HG02970 (cell line): Measurements from ENCODE around the gene ARHGEF7.

Experiments used
- ATAC-seq: cut with Tn5 transposase; IDR thresholded peaks from one replicate; pipeline ENCODE4 v1.9.1; 2021; ENCODE audit warnings: mild to moderate bottlenecking, moderate library complexity, moderate number of reproducible peaks; ENCODE audit not compliant: unreplicated experiment, low FRiP score

Gene ARHGEF7

DNA sequence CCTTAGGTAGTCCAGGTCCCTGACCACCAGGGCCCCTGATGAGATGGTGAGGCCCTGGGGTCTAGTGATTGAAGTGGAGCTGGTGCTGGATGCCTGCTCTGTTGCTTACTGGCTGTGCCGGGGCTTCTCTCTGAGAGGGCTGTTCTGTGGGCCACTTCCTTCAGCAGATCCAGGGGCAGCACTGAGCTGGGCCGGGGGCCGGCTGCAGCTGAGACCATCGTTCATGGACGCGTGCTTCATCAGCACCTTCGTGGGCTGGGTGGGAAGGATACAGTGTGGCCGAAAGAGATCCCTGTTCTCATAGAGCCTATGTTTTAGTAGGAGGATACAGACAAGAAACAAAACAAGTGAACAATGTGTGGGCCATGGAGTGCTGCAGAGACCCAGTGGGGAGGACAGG is 172.1 kb downstream of the ARHGEF7 start:
- no peak for ATAC-seq

DNA sequence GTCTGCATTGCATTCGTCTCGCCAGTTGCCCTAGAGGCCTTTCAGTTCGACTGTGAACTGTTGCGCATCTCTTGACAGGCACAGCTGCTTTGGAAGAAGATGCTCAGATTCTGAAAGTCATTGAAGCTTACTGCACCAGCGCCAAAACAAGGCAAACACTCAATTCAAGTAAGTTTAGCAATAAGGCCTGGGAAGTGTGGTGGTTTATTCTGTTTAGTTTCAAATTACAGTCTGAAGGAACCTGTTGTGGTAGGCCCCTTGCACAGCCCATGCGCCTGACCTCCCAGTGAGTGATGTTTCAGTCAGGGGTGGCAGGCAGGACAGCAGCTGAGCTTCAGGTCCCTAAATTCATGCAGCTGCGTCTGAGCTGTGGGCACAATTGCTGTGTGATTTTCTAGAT is 173.2 kb downstream of the ARHGEF7 start:
- no peak for ATAC-seq

DNA sequence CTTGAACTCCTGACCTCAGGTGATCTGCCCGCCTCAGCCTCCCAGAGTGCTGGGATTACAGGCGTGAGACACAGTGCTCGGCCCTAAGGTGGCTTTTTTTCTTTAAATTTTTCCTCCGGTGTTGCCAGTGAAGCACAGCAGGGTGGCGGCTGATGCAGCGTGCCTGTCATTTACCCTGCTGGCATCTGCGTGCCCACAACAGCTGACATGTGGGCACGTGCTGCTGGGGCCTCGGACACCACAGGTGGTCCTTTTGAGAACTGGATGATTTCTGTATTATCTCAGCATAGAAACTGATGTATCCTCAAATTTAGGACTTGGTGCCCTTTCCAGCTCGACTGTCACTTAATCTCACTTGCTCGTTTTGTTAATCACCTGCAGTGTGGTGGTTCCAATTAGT is 174.1 kb downstream of the ARHGEF7 start:
- ATAC-seq, result no peak

DNA sequence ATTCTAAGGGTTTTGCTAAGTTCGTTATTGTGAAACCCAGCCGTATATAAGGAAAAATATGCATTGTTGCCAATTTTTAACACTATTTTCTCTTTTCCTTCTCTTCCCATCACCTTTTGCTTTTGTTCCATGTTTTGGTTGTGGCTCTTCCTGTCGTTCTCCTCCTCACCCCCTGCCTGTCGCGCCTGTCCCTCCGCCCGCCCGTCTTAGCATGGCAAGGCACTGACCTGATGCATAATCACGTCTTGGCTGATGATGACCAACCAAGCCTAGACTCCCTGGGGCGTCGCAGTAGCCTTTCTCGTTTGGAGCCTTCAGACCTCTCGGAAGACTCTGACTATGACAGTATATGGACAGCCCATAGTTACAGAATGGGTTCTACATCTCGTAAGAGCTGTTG is 176.8 kb downstream of the ARHGEF7 start:
- no peak for ATAC-seq

DNA sequence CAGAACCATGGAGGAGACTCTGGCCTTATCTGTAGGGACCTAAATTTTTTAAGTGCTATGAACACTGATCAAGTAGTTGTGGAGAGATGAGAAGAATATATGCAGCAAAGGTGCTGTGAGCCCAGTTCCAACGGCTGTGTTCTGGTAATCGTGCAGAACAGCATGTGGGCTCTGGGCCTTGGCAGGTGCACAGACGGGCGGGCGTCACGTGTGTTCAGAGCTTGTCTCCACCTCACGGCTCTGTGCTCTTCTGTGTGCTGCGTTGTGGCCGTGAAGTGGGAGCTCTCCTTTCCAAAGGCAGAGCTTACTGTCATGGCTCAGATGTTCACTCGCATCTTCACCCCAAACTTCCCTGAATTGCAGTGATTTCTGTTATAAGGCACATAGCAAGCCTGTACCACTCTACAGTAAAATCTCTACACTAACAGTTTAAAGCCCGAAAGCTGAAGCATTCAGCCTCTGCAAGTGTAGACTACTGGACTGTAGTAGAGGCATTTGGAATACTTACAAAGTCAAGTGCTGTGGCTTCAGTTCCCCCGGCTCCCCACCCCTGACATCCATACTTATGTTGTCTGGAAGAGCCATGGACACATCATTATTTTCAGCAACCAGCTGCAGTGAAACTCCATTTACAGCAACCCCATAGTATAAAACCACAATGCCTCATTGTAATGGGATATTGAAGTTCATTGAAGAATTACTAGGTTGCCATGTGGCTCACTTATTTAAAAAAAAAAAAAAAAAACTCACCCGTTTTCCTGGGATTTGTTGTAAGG is 177.8 kb downstream of the ARHGEF7 start:
- ATAC-seq, result no peak

DNA sequence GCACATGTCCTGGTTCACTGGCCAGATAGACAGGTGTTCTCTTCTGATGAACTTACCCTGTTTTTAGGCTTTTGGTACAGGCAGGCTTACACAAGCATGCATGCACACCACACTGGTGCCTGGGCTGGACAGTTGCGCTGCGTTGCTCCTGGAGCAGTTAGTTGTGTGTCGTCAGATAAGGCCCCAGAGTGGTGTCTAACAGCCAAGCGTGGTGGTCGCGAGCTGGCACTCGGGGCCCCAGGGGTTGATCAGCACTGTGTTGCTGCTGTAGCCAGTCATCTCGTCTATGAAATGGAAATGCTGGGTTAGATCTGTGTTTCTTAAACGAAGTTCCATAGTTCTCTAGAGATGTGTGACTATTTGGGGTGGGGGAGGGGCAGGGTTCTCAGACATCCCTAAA is 180.8 kb downstream of the ARHGEF7 start:
- no peak for ATAC-seq

DNA sequence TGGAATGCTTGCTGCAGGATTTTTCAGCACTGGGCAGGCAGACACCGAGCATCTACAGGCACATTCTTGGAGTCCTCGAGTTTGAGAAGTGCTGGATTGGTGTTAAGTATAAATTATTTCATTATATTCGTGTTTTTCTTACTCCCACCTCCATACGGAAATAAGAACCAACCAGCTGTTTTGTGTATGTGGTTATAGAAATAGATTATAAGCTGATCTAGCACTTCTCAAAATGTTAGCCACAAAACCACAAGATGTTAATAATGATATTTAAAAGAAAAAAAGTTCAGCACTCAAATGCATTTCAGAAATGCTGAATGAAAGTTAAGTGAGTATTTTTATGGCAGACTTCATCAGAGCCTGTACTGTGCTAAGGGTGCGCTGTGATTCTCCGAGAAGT is 181.3 kb downstream of the ARHGEF7 start:
- no peak for ATAC-seq

DNA sequence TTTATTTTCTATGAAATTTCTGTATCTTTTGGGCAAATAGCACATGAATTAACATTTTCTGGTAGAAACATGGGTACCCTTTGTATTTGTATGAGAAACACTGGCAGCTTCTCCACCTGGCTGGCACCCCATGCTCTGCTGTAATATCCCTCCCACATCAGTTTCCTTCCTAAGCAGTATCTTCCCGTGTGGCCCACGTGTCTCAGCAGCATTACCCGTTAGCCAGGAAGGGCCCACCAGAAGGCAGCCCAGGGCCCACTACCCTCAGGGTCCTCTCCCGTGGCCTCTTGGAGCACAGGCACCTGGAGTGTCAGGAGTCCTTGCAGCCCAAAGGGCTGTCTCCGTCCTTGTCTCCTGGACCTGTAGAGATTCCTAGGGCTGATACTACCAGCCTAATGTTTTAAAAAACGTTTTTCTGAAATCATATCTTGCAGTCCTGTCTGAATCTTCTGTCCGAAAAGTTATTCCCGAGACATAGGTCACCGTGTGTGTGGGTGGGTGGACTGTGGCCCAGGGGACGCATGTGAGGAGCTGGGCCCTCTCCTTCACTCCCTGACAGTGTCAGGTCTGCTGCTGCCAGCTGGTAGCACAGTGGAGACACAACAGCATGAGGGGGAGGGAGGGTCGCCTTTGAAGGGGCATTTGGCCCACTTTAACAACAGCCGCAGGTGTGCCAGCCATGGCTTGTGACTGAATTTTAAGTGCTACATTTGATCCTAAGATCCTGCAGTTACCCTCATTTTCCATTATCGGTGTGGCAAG is 183.3 kb downstream of the ARHGEF7 start:
- ATAC-seq, result no peak

DNA sequence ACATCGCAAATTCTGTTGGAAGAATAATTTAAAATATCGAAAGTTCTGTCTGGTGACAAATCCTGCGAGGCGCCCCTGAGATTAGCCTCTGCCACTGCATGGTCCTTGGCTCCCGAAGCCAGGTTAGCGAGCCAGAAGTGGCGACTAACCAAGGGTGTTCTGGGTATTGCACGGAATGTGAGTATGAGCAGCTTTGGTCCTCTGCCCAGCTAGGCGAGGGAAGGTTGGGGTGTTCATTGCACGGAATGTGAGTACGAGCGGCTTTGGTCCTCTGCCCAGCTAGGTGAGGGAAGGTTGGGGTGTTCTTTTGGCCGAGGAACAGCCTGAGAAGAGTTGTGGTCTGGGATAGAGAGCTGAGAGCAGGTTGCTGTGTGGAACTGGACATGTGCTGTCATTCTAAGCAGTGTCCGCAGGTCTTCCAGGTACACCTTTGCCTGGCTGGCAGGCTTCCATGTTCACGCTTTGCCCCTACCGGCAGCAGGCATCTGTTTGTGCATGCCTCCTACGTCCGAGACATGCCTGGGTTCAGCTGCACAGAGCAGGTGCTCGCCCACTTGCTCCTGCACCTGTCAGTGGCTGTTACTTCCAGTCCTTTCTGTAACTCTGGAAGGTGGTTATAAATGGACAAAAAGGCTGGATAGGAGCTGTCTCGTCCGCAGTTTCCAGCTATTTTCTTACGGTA is 187.1 kb downstream of the ARHGEF7 start:
- ATAC-seq, result no peak

DNA sequence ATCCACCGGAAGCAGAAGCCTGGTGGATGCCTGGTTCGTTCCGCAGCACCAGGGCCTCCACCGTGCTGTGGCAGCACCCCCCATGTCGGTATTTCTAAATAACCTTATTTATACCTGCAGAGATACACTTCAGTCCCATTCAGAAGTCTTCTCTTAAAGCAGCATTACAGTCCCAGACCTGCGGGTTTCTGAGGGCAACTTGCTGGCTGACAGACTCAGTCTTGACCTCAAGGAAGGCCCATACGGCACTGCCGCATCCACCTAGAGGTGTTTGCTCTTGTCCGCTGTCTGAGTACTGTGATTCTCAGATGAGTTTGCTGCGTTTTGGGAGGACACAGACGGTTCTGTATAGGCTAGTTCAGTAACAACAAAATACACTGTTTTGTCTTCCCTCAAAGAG is 188.4 kb downstream of the ARHGEF7 start:
- no peak for ATAC-seq

DNA sequence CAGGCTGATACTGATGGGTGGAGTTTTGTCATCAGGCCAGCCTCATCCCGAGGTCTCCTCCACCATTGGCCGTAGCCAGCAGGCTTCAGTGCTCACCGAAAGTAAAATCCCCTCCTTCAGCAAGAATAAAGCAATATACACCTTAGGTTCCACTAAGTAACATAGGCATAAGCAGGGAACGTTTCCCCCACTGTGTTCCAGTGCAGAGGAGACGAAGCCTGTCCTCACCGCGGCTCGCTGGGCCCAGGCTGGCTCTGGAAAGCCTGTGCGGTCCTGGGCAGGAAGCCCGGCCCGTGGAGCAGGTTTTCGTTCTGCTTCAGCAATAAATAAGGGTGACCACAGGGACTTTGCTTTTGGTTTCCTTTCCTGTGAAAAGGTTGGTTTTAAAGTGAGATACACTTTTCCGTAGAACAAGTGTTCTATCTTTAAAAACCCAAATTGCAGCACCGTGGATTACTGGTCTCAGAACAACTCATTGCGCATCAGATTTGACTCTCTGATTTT is 189.0 kb downstream of the ARHGEF7 start:
- ATAC-seq, result peak; percentile 83

DNA sequence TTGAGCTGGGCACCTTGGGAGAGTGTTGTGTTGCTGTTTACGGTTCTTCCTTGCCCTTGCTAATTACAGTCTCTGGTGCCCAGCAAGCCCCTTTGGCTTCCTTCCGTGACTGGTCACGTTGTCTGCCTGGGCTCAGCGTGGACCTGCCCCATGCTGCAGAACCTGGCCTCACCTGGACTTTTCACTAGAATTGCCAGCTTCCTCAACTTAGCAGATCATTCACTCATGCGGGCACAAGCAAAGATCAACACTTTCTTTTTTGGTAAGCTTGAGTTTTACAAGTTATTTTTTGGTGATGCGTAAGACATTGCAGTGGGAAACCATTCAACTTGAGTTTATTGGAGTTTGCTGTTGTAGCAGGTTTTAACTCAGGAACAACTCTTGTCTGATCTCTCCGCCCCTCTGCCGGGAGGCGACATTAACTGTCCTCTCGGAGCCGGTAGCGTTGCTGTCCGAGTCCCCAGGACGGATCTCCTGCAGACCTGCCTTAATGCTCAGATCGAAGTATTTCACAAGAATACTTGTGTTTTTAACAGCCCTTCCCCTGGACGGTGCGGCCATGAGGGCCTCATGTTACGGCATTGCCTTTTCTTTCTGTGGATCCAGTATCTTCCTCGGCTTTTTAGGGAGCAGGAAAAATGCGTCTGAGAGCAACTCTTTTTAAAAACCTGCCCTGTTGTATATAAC is 189.6 kb downstream of the ARHGEF7 start:
- ATAC-seq, result no peak

DNA sequence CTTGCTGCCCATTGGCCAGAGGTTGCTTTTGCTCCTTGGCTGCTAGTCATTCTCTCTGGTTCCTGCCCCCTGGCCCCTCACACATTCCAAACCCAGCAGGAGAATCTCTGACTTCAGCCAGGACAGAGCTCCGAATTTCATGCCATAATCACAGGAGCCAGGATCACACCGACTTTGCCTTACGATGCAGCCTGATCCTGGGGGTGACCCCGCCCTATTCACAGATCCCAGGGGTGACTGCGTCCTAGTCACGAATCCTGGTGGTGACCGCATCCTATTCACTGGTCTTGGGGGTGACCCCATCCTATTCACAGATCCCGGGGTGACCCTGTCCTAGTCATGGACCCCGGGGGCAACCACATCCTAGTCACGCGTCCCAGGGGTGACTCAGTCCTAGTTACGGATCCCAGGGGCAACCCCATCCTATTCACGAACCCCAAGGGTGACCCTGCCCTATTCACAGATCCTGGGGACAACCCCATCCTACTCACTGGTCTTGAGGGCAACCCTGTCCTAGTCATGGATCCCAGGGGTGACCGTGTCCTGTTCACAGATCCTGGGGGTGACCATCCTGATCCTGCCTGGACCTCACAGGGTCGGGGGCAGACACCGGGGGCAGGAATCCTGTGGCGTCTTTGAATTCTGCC is 198.0 kb downstream of the ARHGEF7 start:
- ATAC-seq, result no peak

DNA sequence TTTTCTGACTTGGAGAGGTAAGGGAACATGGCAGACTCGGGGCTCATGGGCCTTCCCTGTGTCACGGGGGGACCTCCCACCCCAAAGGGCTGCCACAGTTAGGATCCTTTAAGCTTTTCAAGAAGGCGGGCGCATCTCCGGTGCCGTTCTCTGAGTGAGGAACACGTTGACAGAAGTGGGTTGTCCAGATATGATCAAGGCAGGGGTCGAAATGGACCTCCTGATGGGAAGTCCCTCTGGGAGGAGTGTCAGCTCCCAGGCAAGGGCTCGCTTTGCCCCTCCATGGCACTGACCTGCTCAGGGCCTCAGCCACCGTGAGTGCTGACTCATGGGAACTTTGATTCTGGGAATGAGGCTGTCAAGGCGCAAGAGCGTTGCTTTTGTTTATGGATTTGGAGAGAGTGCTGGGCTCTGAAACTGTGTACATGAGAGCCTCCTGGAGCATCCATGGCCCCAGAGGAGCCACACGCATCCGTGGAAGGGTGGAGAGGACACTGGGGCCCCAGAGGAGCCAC is 198.9 kb downstream of the ARHGEF7 start:
- ATAC-seq, result no peak

DNA sequence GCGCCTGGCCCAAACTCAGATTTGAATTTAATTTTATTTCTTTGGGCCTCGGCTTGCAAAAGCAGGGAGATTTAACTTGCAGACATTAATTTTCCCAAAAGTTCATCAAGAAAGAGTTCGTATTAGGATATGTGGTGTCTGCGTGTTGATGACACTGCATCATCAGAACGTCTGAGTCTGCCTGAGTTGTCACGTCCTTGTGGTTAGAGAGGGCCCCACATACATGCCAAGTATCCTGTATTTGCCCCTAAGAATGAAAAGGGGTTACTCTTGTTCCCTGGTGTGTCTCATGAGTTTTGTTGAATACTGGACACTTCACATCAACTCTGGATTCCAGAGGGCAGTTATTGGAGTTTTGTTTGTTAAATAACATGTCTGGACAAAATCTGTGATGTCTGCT is 199.7 kb downstream of the ARHGEF7 start:
- no peak for ATAC-seq

DNA sequence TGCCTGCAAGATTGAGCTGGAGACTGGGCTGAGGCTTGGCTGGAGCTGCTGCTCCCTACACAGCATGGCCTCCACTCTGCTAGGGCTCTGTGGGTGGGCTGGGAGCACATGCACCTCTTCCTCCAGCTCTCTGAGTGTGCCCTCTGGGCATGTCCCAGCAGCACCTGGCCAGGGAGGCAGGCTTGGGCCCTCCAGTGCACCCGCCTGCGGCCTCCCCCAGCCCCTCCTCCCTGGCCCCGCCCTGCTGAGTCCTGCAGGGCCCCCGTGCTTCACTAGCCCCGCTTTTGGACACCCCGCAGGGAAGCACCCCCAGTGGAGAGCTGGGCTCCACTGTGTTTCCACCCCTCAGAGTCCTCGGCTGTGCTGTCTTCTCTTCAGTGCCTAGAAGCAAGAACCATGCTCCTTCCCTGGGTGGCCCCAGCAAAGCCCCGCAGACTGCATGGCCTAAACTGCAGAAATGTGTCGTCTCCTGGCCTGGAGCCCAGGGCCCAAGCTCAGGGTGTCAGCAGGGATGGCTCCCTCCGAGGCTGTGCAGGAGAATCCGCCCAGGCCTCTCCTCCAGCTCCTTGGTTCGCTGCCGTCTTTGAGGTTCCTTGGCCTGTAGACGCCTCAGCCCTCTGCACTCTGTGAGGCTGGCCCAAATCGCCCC is 200.4 kb downstream of the ARHGEF7 start:
- ATAC-seq, result no peak

DNA sequence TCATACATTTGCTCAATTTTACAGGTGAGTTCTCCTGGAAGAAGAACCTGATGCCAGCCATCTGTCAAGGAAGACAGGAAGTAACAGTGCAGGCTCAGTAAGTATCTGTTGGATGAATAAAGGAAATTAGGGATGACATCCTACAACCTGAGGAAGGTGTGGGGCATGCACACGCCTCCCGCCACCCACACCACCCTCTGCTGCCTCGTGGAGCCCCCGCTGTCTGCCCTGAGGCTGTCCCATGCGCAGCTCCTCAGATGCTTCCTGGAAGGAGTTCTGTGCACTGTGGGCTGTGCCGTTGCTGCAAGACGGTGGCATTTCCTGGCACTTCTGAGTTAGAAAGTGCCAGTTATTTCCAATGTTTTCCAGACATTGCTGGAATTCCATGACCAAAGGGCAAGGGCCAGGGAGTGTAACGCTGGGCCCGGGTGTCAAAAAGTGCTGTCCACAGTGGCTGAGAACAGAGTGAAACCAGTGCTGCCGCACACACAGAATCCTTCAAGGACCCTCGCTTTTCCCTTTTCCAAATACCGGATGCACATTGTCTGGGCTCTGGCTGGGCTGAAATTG is 201.1 kb downstream of the ARHGEF7 start:
- no peak for ATAC-seq

DNA sequence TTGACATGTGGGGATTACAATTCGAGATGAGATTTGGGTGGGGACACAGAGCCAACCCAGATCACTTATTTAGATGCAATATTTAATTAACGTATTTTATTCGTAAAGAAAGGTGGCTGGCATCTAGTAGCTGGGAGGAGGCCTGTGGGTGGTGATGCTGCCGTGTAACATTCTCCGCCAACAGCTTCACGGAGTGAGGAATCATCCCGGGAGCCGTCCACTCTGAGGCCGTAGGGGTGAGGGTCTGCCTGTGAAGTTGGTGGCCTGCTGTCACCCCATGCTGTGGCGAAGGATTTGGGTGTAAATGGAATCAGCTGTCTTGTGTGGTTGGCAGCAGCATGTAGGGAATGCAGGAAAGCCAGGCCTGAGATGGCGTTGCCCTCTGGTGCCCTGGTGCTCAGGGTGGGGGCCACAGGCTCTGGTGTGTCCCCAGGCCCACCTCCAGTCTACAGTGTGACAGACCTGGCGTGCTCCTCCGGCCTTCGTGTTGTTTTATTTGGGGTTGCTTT is 202.0 kb downstream of the ARHGEF7 start:
- ATAC-seq, result no peak
